Mononuclear cell (primary cell): ENCODE data around the gene ARFGEF2. TPM values are rescaled to one million over a fixed set of nuclear protein-coding genes. Genes with fewer than 3 reads are reported as not detected.
"Not testable (repeated sequence)": the region's sequence is repeated elsewhere in the genome, so short reads cannot be mapped to it uniquely, and the experiment has no call there.

Experiments used
- H3K27me3 ChIP-seq: 2 replicates; pipeline ENCODE4 v1.6.0; 2011; ENCODE audit warnings: low read length, control low read depth; ENCODE audit not compliant: insufficient read depth
- H3K4me1 ChIP-seq: 2 replicates; pipeline ENCODE4 v1.5.1; 2011; ENCODE audit warnings: mild to moderate bottlenecking, low read length, control low read depth; ENCODE audit not compliant: insufficient read depth
- H3K4me3 ChIP-seq: 2 replicates; pipeline ENCODE4 v1.5.1; 2011; ENCODE audit warnings: mild to moderate bottlenecking, low read length, moderate library complexity
- H3K9me3 ChIP-seq: 2 replicates; pipeline ENCODE4 v1.5.1; 2011; ENCODE audit warnings: low read depth, mild to moderate bottlenecking, control low read depth, low read length
- total RNA-seq: library from RNA; depleted of rRNA; stranded (reverse); fragments of >200 nt; gene quantifications from one replicate; pipeline ENCODE4 v1.2.3, GENCODE V29; 2012

The ARFGEF2 gene
- total RNA-seq, 1 donor, result 35.1 TPM

DNA sequence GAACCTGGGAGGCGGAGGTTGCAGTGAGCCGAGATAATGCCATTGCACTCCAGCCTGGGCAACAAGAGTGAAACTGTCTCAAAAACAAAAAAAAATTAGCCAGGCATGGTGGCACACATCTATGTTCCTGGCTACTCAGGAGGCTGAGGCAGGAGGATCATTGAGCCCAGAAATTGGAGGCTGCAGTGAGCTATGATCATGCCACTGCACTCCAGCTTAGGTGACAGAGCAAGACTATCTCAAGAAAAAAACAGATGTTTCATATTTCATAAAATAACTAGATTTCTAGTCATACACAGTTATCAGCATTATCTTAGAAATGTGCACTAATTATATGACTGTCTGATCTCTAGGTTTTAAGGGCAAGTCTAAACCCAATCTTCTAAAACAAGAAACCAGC lies 106.7 kb downstream of the ARFGEF2 start:
- H3K9me3 ChIP-seq, H3K4me3 ChIP-seq, H3K27me3 ChIP-seq, H3K4me1 ChIP-seq: not testable (repeated sequence)

GRCh38 chr20:49028684-49029083 lies 107.2 kb downstream of the ARFGEF2 start:
- Histone ChIP-seq H3K27me3 (no peaks in the 10 kb centered on the region), H3K4me3 (no peak overlapping the region), H3K9me3 (no peaks in the 10 kb centered on the region), H3K4me1 (no peaks in the 10 kb centered on the region)

DNA sequence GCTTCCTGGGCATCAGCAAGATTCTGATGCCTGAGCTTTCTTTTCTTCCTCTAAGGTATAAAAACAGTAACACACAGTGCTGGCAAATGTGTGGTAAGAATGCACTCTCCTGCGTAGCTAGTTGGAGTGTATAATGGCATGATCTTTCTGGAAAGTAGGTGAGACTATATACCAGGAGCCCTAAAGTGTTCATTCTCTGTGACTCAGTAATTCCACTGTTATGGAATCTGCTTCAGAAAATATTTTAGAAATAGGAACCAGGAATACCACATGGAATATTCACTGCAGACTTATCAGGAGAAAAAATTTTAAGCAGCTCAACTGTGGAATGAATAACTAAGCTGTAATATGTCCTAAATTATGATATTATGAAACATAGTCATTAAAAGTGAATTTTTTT lies 107.7 kb downstream of the ARFGEF2 start:
- no peak overlapping the region for H3K4me3 ChIP-seq
- H3K4me1 ChIP-seq, result no peaks in the 10 kb centered on the region
- no peaks in the 10 kb centered on the region for H3K27me3 ChIP-seq
- H3K9me3 ChIP-seq, result no peaks in the 10 kb centered on the region

DNA sequence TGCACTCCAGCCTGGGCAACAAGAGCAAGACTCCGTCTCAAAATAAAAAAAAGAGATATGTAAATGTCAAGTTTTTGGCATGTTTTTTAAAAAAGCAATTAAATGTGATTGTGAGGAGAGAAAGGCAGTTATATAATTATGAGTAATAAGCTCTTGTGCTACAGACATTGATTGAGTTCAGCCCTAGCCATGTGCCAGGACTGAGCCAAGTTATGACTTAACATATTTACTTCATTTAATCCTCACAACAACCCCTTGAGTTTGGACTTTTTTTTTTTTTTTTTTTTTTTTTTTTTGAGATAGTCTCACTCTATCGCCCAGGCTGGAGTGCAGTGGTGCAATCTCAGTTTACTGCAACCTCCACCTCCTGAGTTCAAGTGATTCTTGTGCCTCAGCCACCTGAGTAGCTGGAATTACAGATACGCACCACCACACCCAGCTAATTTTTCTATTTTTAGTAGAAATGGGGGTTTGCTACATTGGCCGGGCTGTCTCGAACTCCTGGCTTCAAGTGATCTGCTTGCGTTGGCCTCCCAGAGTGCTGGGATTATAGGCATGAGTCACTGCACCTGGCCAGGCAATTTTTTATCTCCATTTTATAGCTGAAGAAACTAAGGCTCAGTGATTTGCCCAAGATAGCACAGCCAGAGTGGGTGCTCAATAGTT lies 109.6 kb downstream of the ARFGEF2 start:
- no peak overlapping the region for H3K4me3 ChIP-seq
- no peaks in the 10 kb centered on the region for H3K27me3 ChIP-seq
- H3K9me3 ChIP-seq, result no peaks in the 10 kb centered on the region
- no peaks in the 10 kb centered on the region for H3K4me1 ChIP-seq

DNA sequence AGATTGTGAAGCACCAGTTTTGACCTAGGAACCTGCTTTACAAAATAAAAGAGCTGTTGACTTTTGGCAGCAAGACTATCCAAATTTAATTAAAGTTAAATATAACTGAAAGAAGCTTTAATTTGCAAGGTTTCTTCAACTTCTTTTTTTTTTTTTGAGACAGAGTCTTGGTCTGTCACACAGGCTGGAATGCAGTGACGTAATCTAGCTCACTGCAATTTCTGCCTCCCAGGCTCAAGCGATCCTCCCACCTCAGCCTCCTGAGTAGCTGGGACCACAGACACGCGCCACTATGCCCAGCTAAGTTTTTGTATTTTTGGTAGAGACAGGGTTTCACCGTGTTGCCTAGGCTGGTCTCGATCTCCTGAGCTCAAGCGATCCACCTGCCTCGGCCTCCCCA lies 110.9 kb downstream of the ARFGEF2 start:
- peaks cover 7% of the 10 kb centered on the region for H3K4me1 ChIP-seq
- no peaks in the 10 kb centered on the region for H3K27me3 ChIP-seq
- H3K4me3 ChIP-seq, result no peak overlapping the region
- H3K9me3 ChIP-seq, result no peaks in the 10 kb centered on the region

DNA sequence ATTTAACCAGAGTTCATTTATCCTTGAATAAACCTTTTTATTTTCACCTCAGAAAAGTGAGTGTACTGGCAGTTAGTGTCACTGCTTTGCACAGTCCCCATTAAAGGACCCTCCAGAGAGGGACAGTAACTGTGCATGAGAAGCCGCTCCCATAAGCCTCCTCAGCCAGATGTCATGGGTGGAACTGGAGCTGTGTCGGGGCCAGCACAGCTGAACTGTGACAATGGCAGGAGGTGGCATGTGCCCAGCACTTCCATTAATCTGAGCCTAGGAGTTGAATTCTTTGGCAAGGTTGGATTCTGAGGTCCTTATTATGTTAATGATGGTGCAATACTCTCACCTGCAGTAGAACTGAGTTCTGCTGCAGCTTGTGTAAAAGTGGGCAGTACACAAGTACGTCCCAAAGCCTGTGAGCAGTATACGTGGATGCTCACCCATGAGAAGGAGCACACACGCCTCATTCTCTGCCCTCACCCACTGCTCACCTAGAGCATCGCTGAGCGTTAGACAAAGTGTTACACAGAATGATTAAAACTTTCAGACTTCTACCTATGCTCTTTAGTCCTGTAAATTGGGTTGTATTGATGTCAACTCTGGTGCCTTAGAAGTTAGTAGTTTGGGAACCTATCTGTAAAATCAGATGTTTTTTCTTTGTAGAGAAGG lies 112.7 kb downstream of the ARFGEF2 start:
- Histone ChIP-seq H3K4me1 (peaks cover 24% of the 10 kb centered on the region), H3K27me3 (no peaks in the 10 kb centered on the region), H3K9me3 (no peaks in the 10 kb centered on the region), H3K4me3 (no peak overlapping the region)

- Histone ChIP-seq H3K4me1 (peaks cover 26% of the 10 kb centered on the region), H3K9me3 (no peaks in the 10 kb centered on the region), H3K27me3 (no peaks in the 10 kb centered on the region), H3K4me3 (no peak overlapping the region)
Measured at GRCh38 chr20:49037962-49038387, 116.5 kb downstream of the ARFGEF2 start.

DNA sequence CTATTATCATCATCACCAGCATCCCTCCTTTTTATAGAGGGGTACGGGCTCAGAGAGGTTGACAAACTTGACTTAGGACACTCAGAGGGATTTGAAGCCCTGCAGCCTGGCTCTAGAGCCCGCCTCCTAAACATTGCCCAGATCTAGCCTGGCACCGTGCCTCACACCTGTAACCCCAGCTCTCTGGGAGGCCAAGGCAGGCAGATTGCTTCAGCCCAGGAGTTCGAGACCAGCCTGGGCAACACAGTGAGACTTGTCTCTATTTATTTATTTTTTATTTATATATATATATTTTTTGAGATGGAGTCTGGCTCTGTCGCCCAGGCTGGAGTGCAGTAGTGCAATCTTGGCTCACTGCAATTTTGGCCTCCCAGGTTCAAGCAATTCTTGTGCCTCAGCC lies 118.3 kb downstream of the ARFGEF2 start:
- H3K9me3 ChIP-seq, result no peaks in the 10 kb centered on the region

DNA sequence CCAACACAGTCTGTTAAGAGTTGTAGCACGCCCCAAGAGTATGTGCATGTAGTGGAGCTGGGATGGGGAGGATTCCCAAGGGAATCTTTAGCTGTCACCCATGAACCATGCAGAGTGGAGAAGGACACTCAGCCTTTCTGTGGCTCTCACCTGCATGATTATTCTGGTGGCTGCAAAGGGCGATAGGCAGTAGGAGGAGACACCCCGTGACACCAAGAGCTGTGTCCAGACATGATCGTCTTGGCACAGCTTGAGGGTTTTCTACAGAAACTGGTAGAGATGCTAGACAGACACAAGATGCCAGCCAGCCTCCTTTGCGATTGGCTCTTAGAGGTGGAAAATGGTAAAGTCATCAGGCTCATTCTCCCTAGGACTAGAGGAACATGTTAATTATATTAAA lies 121.5 kb downstream of the ARFGEF2 start:
- Histone ChIP-seq H3K9me3 (no peaks in the 10 kb centered on the region), H3K4me3 (no peak overlapping the region), H3K4me1 (peaks cover 42% of the 10 kb centered on the region), H3K27me3 (no peaks in the 10 kb centered on the region)

More for the DNA sequence above, 118.3 kb downstream of the ARFGEF2 start:
- Histone ChIP-seq H3K4me3 (no peak overlapping the region), H3K4me1 (peaks cover 31% of the 10 kb centered on the region), H3K27me3 (no peaks in the 10 kb centered on the region)

- no peaks in the 10 kb centered on the region for H3K9me3 ChIP-seq
- peak overlapping the region; percentile 99 for H3K4me3 ChIP-seq
- H3K4me1 ChIP-seq, result peaks cover 36% of the 10 kb centered on the region
- H3K27me3 ChIP-seq, result no peaks in the 10 kb centered on the region
Measured at GRCh38 chr20:49045440-49046086, 124.1 kb downstream of the ARFGEF2 start.

GRCh38 chr20:49046087-49046900 lies 124.8 kb downstream of the ARFGEF2 start, which contains the start of gene CSE1L:
TSS of gene CSE1L (plus strand) at chr20:49046312. CDS start at chr20:49058464, 12,152 bp downstream.
- Histone ChIP-seq H3K4me3 (peak within 1 kb of the TSS; percentile 99), H3K4me1 (peaks cover 36% of the 10 kb centered on the region), H3K9me3 (no peaks in the 10 kb centered on the region), H3K27me3 (no peaks in the 10 kb centered on the region)

- no peaks in the 10 kb centered on the region for H3K9me3 ChIP-seq
- H3K27me3 ChIP-seq, result no peaks in the 10 kb centered on the region
- no peak overlapping the region for H3K4me3 ChIP-seq
- peaks cover 39% of the 10 kb centered on the region for H3K4me1 ChIP-seq
Measured at GRCh38 chr20:49052334-49052733, 130.8 kb downstream of the ARFGEF2 start.

- Histone ChIP-seq H3K27me3 (no peaks in the 10 kb centered on the region), H3K4me1 (peaks cover 25% of the 10 kb centered on the region), H3K4me3 (no peak overlapping the region), H3K9me3 (no peaks in the 10 kb centered on the region)
Measured at GRCh38 chr20:49054056-49054643, 132.6 kb downstream of the ARFGEF2 start.

DNA sequence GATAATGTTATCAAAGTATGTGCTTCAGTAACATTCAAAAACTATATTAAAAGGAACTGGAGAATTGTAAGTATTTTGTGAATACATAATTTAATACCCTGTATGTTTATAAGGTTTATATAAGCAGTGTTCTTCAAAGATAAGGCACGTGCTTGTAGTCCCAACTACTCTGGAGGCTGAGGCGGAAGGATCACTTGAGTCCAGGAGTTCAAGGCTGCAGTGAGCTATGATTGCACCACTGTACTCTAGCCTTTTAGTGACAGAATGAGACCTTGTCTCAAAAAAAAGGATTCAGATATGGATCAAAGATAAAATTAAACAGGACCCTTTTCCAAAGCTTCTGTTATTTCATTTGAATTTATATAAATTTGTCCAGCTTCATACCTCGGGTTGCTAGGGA lies 141.8 kb downstream of the ARFGEF2 start:
- H3K9me3 ChIP-seq, result no peaks in the 10 kb centered on the region
- no peaks in the 10 kb centered on the region for H3K4me1 ChIP-seq
- H3K4me3 ChIP-seq, result no peak overlapping the region
- H3K27me3 ChIP-seq, result no peaks in the 10 kb centered on the region
